ENCODE results near the gene TMEM11. TPM values are rescaled to one million over a fixed set of nuclear protein-coding genes. Genes with fewer than 3 reads are reported as not detected.

TMEM11 gene
- total RNA-seq, 3 donors from 2014 or later = 28.1 to 34.1 (median 33.1) TPM

GRCh38 chr17:21223086-21223485, 9.1 kb upstream of the TMEM11 start:
- Histone ChIP-seq H3K9me3 (peaks cover 0 to 4% of the 10 kb centered on the region in 2 donors), H3K27me3 (no peaks in the 10 kb centered on the region), H3K4me3 (no peak overlapping the region), H3K27ac (no peak overlapping the region), H3K4me1 (no peaks in the 10 kb centered on the region), H3K36me3 (no peaks in the 10 kb centered on the region)
- intact Hi-C loops (cut with DNase I; ENCODE audit: low total_unique reads) = no loop called here
- no peak for DNase-seq (ENCODE audit: low spot score in 2 of 2)
- TF ChIP-seq CTCF (IDR thresholded peaks at IDR 0.05) (no peak), POLR2AphosphoS5 (IDR thresholded peaks at IDR 0.05) (no peak), POLR2A (IDR thresholded peaks at IDR 0.05) (no peak)

GRCh38 chr17:21218831-21219380, 4.9 kb upstream of the TMEM11 start:
- TF ChIP-seq POLR2A (IDR thresholded peaks at IDR 0.05) = no peak
- no peak for TF ChIP-seq POLR2AphosphoS5 (IDR thresholded peaks at IDR 0.05)
- no peak for TF ChIP-seq CTCF (IDR thresholded peaks at IDR 0.05)
- no peak overlapping the region for H3K4me3 ChIP-seq
- no peak for DNase-seq (ENCODE audit: low spot score in 2 of 2)
- intact Hi-C loops (cut with DNase I; ENCODE audit: low total_unique reads) = no loop called here
- H3K9me3 ChIP-seq = peaks cover 0 to 4% of the 10 kb centered on the region in 2 donors
- no peaks in the 10 kb centered on the region for H3K4me1 ChIP-seq
- H3K27ac ChIP-seq = no peak overlapping the region
- no peaks in the 10 kb centered on the region for H3K27me3 ChIP-seq
- no peaks in the 10 kb centered on the region for H3K36me3 ChIP-seq

- Histone ChIP-seq H3K27me3 (no peaks in the 10 kb centered on the region), H3K4me3 (no peak overlapping the region), H3K9me3 (peaks cover 0 to 4% of the 10 kb centered on the region in 2 donors), H3K27ac (no peak overlapping the region), H3K4me1 (peaks cover 0 to 2% of the 10 kb centered on the region in 2 donors), H3K36me3 (no peaks in the 10 kb centered on the region)
- intact Hi-C loops (cut with DNase I; ENCODE audit: low total_unique reads) = no loop called here
- no peak for TF ChIP-seq POLR2AphosphoS5 (IDR thresholded peaks at IDR 0.05)
- no peak for TF ChIP-seq POLR2A (IDR thresholded peaks at IDR 0.05)
- no peak for TF ChIP-seq CTCF (IDR thresholded peaks at IDR 0.05)
- DNase-seq (ENCODE audit: low spot score in 2 of 2) = no peak
These were observed 4.1 kb upstream of the TMEM11 start for GRCh38 chr17:21218101-21218500.

GRCh38 chr17:21217346-21217745, 3.4 kb upstream of the TMEM11 start:
- H3K36me3 ChIP-seq = no peaks in the 10 kb centered on the region
- no peak for DNase-seq (ENCODE audit: low spot score in 2 of 2)
- no peak overlapping the region for H3K4me3 ChIP-seq
- peaks cover 0 to 9% of the 10 kb centered on the region in 2 donors for H3K4me1 ChIP-seq
- H3K9me3 ChIP-seq = peaks cover 0 to 3% of the 10 kb centered on the region in 2 donors
- TF ChIP-seq POLR2A (IDR thresholded peaks at IDR 0.05) = no peak
- no peak for TF ChIP-seq POLR2AphosphoS5 (IDR thresholded peaks at IDR 0.05)
- no peak for TF ChIP-seq CTCF (IDR thresholded peaks at IDR 0.05)
- no peak overlapping the region for H3K27ac ChIP-seq
- intact Hi-C loops (cut with DNase I; ENCODE audit: low total_unique reads) = no loop called here
- H3K27me3 ChIP-seq = no peaks in the 10 kb centered on the region

- Histone ChIP-seq H3K4me3 (no peak overlapping the region), H3K27me3 (no peaks in the 10 kb centered on the region), H3K4me1 (peaks cover 0 to 18% of the 10 kb centered on the region in 2 donors), H3K9me3 (no peaks in the 10 kb centered on the region), H3K36me3 (no peaks in the 10 kb centered on the region), H3K27ac (no peak overlapping the region)
- intact Hi-C loops (cut with DNase I; ENCODE audit: low total_unique reads) = no loop called here
- no peak for DNase-seq (ENCODE audit: low spot score in 2 of 2)
- TF ChIP-seq POLR2A (IDR thresholded peaks at IDR 0.05) = no peak
- no peak for TF ChIP-seq POLR2AphosphoS5 (IDR thresholded peaks at IDR 0.05)
- no peak for TF ChIP-seq CTCF (IDR thresholded peaks at IDR 0.05)
These were observed 2.0 kb upstream of the TMEM11 start for GRCh38 chr17:21215935-21216334.
